WTC11 (cell line): ENCODE data around the gene ZYG11B.
A peak's percentile ranks its signal among the peaks of the same experiment; 100 is the strongest.

Experiments used
- CBFB ChIP-seq: sonication (generic); formaldehyde crosslinking; IDR thresholded peaks from 2 replicates; pipeline ENCODE4 v1.8.1; 2022; ENCODE audit warnings: mild to moderate bottlenecking, low read depth, missing genetic modification reagents
- ELF4 ChIP-seq: sonication (generic); formaldehyde crosslinking; IDR thresholded peaks from 2 replicates; pipeline ENCODE4 v1.8.1; 2022; ENCODE audit warnings: low read depth, mild to moderate bottlenecking, moderate library complexity, missing genetic modification reagents
- FOXJ3 ChIP-seq: sonication (generic); formaldehyde crosslinking; IDR thresholded peaks from 2 replicates; pipeline ENCODE4 v1.9.0; 2021; ENCODE audit warnings: missing genetic modification reagents, mild to moderate bottlenecking, borderline replicate concordance
- RELA ChIP-seq: sonication (generic); formaldehyde crosslinking; IDR thresholded peaks from 2 replicates; pipeline ENCODE4 v1.8.1; 2022; ENCODE audit warnings: missing genetic modification reagents, mild to moderate bottlenecking, borderline replicate concordance
- SOX15 ChIP-seq: fragments of 250-450 bp; sonication (Bioruptor Pico); IDR thresholded peaks from 2 replicates; pipeline ENCODE4 v1.9.0; 2021; ENCODE audit warnings: mild to moderate bottlenecking
- SP1 ChIP-seq: sonication (generic); formaldehyde crosslinking; conservative IDR thresholded peaks from 2 replicates; pipeline ENCODE4 v1.8.1; 2022; ENCODE audit warnings: missing genetic modification reagents
- TEAD1 ChIP-seq: sonication (generic); formaldehyde crosslinking; IDR thresholded peaks from 2 replicates; pipeline ENCODE4 v1.8.0; 2022; ENCODE audit warnings: mild to moderate bottlenecking, missing genetic modification reagents
- ZNF121 ChIP-seq: sonication (generic); formaldehyde crosslinking; IDR thresholded peaks from 2 replicates; pipeline ENCODE4 v1.8.0; 2023; ENCODE audit warnings: missing genetic modification reagents
- ZNF423 ChIP-seq: fragments of 250-450 bp; sonication (Bioruptor Pico); IDR thresholded peaks from 2 replicates; pipeline ENCODE4 v2.1.2; 2022; ENCODE audit warnings: mild to moderate bottlenecking, moderate library complexity
- TF ChIP-seq, protein P1 (sequence below): fragments of 200-600 bp; IDR thresholded peaks from 2 replicates; pipeline ENCODE4 v1.8.0; 2022; ENCODE audit warnings: antibody characterized with exemption
- TF ChIP-seq, protein P2 (sequence below): sonication (generic); formaldehyde crosslinking; IDR thresholded peaks from 2 replicates; pipeline ENCODE4 v1.8.0; 2022; ENCODE audit warnings: mild to moderate bottlenecking, missing genetic modification reagents
- TF ChIP-seq, protein P3 (sequence below): sonication (generic); formaldehyde crosslinking; IDR thresholded peaks from 2 replicates; pipeline ENCODE4 v1.8.0; 2023; ENCODE audit warnings: missing genetic modification reagents, mild to moderate bottlenecking, borderline replicate concordance
- TF ChIP-seq, protein P4 (sequence below): sonication (generic); formaldehyde crosslinking; conservative IDR thresholded peaks from 2 replicates; pipeline ENCODE4 v1.8.1; 2022; ENCODE audit warnings: mild to moderate bottlenecking, missing genetic modification reagents
- TF ChIP-seq, protein P5 (sequence below): sonication (generic); formaldehyde crosslinking; IDR thresholded peaks from 2 replicates; pipeline ENCODE4 v1.8.1; 2023; ENCODE audit warnings: mild to moderate bottlenecking, missing genetic modification reagents, moderate library complexity

DNA sequence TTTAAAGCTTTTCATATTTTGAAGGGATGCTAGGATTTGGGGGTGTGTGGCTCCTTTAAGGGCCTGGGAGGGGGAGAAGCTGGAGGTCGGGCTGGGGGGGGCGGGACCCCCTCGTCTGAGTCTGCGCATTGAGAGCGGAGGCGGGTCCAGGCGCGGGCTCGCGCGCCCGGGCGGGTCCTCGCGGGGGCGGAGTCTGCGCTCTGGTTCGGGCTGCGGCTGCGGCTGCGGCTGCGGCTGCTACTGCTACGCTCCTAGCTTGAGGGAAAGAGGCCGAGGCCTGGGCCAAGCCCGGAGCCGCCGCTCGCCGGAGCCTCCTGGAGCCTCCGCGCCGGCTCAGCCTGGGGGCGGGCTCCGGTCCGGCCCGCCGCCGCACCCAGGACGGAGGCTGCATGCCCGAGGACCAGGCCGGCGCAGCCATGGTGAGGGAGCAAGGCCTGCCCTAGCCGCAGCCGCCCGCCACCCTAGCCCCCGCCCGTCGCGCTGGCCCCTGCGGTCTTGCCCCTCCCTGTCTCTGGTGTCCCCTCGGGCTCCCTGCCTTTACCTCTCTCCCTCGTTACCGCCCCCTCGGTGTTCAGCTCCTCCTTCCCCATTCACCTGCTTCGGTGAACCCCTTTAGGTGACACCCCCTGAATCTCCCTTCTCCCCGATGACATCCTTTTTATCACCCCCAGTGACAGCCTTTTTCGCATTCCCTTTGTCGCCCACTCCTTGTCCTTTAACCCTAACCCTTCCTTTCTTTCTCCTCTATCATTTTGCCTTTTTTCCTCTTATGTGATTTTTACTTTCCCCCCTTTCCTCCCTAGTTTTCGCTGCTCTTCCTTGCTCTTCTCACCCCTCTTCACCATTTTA, at the start of gene ZYG11B:
- TF ChIP-seq, protein P1, sequence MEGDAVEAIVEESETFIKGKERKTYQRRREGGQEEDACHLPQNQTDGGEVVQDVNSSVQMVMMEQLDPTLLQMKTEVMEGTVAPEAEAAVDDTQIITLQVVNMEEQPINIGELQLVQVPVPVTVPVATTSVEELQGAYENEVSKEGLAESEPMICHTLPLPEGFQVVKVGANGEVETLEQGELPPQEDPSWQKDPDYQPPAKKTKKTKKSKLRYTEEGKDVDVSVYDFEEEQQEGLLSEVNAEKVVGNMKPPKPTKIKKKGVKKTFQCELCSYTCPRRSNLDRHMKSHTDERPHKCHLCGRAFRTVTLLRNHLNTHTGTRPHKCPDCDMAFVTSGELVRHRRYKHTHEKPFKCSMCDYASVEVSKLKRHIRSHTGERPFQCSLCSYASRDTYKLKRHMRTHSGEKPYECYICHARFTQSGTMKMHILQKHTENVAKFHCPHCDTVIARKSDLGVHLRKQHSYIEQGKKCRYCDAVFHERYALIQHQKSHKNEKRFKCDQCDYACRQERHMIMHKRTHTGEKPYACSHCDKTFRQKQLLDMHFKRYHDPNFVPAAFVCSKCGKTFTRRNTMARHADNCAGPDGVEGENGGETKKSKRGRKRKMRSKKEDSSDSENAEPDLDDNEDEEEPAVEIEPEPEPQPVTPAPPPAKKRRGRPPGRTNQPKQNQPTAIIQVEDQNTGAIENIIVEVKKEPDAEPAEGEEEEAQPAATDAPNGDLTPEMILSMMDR = no peak
- no peak for TF ChIP-seq FOXJ3 (CRISPR knock-in tag)
- no peak for TF ChIP-seq TEAD1 (CRISPR knock-in tag)
- TF ChIP-seq, protein P2, sequence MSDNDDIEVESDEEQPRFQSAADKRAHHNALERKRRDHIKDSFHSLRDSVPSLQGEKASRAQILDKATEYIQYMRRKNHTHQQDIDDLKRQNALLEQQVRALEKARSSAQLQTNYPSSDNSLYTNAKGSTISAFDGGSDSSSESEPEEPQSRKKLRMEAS (CRISPR knock-in tag) = no peak; the same call in 1 of the 2 replicates
- no peak for TF ChIP-seq ELF4 (CRISPR knock-in tag)
- TF ChIP-seq, protein P3, sequence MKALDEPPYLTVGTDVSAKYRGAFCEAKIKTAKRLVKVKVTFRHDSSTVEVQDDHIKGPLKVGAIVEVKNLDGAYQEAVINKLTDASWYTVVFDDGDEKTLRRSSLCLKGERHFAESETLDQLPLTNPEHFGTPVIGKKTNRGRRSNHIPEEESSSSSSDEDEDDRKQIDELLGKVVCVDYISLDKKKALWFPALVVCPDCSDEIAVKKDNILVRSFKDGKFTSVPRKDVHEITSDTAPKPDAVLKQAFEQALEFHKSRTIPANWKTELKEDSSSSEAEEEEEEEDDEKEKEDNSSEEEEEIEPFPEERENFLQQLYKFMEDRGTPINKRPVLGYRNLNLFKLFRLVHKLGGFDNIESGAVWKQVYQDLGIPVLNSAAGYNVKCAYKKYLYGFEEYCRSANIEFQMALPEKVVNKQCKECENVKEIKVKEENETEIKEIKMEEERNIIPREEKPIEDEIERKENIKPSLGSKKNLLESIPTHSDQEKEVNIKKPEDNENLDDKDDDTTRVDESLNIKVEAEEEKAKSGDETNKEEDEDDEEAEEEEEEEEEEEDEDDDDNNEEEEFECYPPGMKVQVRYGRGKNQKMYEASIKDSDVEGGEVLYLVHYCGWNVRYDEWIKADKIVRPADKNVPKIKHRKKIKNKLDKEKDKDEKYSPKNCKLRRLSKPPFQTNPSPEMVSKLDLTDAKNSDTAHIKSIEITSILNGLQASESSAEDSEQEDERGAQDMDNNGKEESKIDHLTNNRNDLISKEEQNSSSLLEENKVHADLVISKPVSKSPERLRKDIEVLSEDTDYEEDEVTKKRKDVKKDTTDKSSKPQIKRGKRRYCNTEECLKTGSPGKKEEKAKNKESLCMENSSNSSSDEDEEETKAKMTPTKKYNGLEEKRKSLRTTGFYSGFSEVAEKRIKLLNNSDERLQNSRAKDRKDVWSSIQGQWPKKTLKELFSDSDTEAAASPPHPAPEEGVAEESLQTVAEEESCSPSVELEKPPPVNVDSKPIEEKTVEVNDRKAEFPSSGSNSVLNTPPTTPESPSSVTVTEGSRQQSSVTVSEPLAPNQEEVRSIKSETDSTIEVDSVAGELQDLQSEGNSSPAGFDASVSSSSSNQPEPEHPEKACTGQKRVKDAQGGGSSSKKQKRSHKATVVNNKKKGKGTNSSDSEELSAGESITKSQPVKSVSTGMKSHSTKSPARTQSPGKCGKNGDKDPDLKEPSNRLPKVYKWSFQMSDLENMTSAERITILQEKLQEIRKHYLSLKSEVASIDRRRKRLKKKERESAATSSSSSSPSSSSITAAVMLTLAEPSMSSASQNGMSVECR (CRISPR knock-in tag) = no peak
- TF ChIP-seq RELA = no peak
- TF ChIP-seq SP1 (CRISPR knock-in tag) = peak; percentile 33; the same call in 1 of the 2 replicates
- TF ChIP-seq, protein P4, sequence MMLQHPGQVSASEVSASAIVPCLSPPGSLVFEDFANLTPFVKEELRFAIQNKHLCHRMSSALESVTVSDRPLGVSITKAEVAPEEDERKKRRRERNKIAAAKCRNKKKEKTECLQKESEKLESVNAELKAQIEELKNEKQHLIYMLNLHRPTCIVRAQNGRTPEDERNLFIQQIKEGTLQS (CRISPR knock-in tag) = no peak
- TF ChIP-seq ZNF423 (CRISPR knock-in tag) = no peak
- TF ChIP-seq, protein P5, sequence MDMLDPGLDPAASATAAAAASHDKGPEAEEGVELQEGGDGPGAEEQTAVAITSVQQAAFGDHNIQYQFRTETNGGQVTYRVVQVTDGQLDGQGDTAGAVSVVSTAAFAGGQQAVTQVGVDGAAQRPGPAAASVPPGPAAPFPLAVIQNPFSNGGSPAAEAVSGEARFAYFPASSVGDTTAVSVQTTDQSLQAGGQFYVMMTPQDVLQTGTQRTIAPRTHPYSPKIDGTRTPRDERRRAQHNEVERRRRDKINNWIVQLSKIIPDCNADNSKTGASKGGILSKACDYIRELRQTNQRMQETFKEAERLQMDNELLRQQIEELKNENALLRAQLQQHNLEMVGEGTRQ (CRISPR knock-in tag) = no peak
- TF ChIP-seq CBFB (CRISPR knock-in tag) = no peak
- TF ChIP-seq ZNF121 (CRISPR knock-in tag) = no peak
- TF ChIP-seq SOX15 (CRISPR knock-in tag) = no peak
